Stimulated activated CD8-positive, alpha-beta memory T cell treated with anti-CD3 and anti-CD28 coated beads, Interleukin-7, amount 100 ng/mL, for 24 hours (primary cell): ENCODE measurements around the gene TRIP11.
"Not testable (repeated sequence)": the region's sequence is repeated elsewhere in the genome, so short reads cannot be mapped to it uniquely, and the experiment has no call there.

Experiments
- DNase-seq: peaks from one replicate; pipeline ENCODE4 v3.0.0-alpha.2; 2020; ENCODE audit warnings: low read depth

The TRIP11 gene

GRCh38 chr14:92039719-92040430, at the start of gene TRIP11:
Gene TRIP11 (minus strand): TSS chr14:92040059. CDS start chr14:92039685, 374 bp downstream.
- DNase-seq = peak; percentile 88

DNA sequence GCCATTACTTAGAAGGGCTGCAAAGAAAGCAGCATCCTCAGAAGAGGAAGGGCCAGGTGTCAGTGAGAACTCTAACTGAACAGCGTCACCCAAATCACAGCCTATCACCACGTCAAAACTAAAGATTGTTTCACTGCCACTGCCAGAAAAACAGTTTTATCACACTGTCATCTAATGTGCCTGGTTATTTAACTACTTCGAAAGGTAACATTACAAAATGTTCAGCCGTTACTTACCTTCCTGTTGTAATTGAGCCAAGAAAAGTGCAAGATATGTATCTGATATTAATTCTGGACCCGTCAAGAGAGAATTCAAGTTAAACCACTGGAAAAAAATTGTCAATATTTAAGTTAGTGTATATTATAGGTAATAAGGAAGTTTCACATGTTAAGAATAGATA, 48.6 kb upstream of the TRIP11 start:
- no peak for DNase-seq

DNA sequence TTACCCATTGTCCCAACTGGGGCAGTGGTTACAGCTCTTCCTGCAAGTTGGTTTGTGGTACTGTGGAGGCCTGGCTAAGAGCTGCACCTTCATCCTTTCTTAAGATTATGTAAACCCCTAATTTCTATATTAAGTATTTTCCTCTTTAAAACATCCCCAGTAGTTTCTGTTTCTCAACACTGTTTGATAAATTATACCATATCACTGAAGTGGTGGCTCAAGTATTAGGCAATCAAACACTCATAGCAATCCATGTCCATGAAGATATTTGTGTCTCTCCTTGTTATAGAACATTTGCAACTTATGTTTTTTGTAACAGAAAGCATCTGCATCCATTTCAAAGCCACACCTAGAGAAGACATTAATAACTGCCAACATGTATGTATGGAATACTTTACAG, 34.7 kb upstream of the TRIP11 start:
- no peak for DNase-seq

DNA sequence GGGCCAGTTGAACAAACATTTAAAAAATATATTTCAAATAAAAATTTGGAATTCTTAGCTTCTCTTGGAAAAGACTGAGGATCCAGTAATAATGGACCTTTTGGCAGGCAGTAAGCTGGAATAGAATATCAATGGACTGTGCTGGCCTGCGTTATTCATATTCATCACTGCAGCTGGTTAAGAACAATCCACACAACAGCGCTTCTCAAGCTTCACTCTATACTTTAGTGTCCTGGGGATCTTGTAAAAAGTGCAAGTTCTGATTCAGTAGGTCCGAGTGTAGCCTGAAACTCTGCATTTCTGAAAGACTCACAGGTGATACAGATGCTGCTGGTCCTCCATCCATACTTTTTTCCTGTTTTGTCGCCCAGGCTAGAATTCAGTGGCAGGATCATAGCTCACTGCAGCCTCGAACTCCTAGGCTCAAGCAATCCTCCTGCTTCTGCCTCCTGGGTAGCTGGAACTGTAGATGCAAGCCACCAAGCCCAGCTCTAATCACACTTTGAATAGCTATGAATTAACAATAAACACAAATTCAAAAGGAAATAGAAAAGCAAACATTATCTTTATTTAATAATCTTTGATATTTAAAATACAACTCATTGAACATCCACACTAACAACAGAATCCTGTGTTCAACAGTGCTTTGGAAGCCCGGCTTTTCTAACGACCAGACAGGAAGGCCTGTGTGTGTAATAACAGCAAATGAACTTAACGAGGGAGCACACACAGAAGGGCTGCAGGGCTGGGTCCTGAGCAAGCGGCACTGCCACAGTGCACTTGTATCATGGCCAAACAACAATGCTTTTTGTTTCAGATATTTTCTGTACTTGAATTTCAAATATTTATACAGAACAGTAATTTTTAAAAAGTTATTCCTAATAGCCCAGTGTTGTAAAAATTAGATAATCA, 18.4 kb upstream of the TRIP11 start:
- DNase-seq = no peak

GRCh38 chr14:92049781-92050180, 9.9 kb upstream of the TRIP11 start:
- DNase-seq = no peak

DNA sequence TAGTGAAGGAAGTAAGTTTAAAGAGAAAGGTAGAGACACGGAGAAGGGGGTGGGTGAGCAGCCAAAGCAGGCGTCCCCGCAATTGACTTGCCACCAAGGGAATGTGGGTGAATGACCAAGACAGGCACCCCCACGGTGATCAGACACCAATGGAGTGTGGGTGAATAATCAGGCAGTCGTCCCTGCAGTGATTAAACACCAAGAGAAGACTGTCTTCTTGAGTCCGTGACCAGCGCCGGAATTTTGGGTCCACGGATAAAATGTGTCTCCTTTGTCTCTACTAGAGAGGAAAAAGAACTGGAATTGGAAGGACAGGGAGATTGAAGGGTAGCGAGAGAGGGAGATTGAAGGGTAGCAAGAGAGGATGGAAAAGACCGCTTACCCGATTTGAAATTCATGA, 9.4 kb upstream of the TRIP11 start:
- DNase-seq = not testable (repeated sequence)

DNA sequence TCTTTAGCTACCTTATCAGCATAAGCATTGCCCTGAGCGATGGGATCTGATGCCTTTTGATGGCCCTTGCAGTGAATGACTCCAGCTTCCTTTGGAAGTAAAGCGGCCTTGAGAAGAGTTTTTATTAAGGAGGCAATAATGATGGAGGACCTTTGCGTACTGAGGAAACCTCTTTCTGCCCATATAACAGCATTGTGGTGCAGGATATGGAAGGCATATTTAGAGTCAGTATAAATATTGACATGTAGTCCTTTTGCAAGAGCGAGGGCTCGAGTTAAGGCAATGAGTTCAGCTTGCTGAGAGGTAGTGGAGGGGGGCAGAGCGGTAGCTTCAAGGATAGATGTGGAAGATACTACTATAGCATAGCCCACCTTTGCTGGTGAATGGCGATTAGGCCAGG, 6.0 kb upstream of the TRIP11 start:
- not testable (repeated sequence) for DNase-seq

DNA sequence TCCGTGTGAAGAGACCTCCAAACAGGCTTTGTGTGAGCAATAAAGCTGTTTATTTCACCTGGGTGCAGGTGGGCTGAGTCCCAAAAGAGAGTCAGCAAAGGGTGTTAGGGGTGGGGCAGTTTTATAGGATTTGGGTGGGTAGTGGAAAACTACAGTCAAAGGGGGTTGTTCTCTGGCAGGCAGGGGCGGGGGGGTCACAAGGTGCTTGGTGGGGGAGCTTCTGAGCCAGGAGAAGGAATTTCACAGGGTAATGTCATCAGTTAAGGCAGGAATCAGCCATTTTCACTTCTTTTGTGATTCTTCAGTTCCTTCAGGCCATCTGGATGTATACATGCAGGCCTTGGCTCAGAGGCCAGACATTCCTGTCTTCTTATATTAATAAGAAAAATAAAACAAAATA, 1.9 kb upstream of the TRIP11 start:
- DNase-seq = not testable (repeated sequence)

GRCh38 chr14:92041203-92041602, 1.3 kb upstream of the TRIP11 start:
- no peak for DNase-seq

DNA sequence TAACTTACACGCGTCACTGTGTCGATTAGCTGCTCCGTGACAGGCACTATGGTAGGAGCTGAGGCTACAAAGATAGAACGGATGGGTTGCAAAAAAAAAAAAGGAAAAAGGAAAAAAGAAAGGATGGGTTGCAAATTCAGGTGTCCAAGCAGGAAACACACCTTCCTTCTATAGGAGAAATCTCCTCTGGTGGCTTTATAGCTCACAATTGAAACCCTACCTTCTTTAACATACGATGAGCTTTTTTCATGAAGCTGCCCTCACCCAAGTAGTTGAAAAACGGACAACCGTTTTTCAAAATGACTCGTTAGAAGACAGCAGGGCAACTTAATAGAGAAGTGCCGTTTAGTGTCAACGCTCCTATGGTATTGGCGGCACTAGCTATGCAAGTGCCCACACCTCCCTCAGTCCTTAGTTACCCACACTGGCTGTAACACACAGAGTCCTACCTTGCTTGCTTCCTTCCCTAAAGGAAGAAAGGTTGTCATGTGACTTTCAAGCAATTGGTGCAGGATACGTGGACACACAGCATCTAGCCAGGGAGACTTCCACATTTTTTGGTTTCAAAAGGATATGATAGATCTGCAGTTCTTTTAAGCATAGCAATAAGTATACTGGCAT, 682 bp upstream of the TRIP11 start:
- DNase-seq = no peak

DNA sequence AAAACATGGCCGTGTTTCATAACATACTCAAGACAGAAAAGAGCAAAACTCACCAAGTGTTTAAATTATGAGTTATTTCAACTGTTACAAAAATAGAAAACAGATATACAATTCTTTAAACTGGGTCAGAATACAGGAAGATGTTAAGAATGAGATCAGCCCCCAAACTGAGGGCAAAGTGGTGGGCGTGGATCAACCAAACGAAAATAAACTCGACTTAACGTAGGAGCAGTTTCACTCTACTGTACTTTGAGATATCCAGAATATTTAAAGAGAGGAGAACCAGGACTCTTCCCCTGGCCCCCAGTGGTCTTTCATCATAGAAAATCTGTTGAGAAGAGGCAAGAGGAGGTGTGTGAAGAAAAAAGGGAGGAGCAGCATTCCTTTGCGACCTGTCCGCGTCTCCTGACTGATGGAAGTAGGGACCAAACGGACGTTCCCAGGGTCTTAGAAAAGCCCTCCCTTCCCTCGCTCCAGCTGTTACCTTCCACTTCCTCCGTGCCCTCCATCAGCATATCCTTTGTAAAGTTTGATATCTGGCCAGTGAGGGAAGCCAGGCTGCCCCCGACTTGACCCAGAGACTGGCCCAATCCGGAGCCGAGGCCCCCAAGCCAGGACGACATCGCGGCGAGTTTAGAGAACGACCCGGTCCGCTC, 668 bp downstream of the TRIP11 start:
- DNase-seq = no peak

DNA sequence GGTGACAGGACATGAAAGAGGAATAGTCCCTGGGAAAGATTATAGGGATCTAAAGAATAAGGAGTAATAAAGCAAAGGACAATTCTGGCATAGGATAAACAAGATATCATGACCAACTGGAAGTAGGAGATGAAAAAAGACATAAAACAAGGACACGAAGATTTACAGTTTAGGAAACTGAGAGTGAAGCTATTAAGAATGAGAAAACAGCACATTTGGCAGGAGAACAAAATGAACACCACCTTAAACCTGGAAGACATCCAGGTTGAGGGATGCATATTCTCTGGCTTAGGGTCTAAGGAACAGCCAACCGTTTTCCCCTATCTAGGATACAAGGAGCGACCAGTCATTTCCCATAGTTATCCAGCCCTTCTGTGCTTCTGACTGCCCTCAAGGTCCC, 1.9 kb downstream of the TRIP11 start:
- no peak for DNase-seq

DNA sequence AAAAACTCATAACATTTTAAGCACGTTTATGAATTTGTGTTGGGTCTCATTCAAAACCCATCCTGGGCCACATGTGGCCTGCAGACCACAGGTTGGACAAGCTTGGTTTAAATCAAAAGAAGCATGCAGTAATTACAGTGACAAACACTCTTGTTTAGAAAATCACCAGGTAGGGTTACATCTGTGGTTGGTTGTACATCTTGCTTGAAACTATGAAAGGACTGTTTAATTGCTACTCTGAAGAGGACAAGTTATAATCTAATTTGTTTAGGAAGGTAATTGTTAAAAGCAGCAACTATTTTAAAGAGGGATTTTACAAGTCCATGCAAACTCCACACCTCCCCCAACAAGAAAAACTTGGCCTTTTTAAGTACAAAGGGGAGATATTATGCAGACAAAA, 4.0 kb downstream of the TRIP11 start:
- DNase-seq = no peak

GRCh38 chr14:92033906-92034687, 5.8 kb downstream of the TRIP11 start:
- DNase-seq = no peak

DNA sequence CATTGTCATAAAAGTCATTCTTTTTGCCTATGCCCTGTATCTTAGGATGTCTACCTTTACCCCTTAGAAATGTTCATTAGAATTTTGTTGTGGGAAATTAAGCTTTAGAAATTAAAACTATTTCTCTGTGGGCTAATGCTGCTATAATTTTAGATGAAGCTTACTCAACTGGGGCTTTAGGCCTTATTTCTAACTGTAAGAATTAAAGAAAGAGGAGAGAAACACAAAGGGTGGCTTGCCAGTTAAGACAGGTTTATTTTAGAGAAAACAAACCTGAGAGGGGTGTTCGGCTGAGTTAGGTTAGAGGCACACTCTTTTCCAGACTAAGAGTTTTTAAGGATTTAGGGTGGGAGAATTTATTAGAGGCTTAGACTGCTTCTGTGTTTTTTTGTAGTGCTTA, 6.4 kb downstream of the TRIP11 start:
- no peak for DNase-seq

GRCh38 chr14:92026548-92027190, 13.2 kb downstream of the TRIP11 start:
- no peak for DNase-seq

GRCh38 chr14:92022036-92022435, 17.8 kb downstream of the TRIP11 start:
- DNase-seq = no peak

DNA sequence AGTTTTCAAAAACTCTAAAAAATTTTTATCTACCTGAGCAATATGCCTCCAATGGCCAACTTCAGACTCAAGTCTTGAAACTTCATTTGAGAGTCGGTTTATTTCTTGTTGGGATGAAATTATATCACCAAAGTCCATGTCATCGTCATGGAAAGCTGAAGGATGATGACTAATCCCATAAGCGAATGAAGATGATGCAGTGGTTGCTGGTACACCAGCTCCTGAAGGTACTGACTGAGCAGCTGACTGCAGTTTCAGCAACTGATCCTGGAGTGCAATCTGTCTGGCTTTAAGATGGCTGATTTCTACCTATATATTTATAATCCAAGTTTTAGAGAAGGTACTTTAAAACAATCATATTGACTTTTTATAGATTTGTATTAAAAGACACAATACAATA, 18.3 kb downstream of the TRIP11 start:
- no peak for DNase-seq

- no peak for DNase-seq
These were observed 25.8 kb downstream of the TRIP11 start for GRCh38 chr14:92014040-92014439.

GRCh38 chr14:92012121-92012748, 27.6 kb downstream of the TRIP11 start:
- DNase-seq = no peak

GRCh38 chr14:92010644-92011043, 29.2 kb downstream of the TRIP11 start:
- DNase-seq = no peak
